Measurements from ENCODE around the gene EFCC1.
"Not testable (repeated sequence)": the region's sequence is repeated elsewhere in the genome, so short reads cannot be mapped to it uniquely, and the experiment has no call there.

EFCC1 gene

DNA sequence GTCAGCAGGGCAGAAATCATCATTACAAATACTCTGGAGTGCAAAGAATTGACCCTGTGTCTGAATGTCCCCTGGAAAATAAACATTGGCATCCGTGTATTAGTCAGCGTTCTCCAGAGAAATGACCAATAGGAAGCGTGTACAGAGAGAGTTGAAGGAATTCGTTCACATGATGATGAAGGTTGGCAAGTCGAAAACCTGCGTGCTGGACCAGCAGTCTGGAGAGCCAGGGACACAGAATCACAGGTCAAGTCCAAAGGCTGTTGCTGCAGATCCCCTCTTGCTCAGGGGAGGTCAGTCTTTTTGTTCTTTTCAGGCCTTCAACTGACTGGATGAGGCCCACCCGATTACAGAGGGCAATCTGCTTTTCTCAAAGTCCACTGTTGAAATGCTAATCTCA lies 76.1 kb downstream of the EFCC1 start:
- no peak for DNase-seq (ENCODE audit: low read depth in 2 of 2)

DNA sequence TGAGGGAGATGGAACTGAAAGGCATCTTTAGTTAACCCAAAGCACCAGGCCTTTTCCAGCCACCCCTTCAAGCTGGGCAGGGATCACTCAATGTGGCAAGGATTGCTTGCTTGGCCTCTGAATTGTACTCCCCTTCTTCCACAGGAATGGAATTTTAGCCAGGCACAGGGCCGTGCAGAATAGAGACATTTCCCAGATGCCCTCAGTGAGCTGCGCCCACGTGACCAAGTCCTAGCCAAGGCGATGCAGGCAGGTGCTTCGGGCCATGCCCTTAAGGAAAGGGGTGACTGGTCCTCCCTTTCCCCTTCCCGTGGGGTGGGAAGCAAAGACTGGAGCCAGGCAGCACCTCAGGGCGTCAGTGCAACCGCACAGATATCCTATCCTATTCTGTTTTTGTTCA lies 77.4 kb downstream of the EFCC1 start:
- DNase-seq (ENCODE audit: low read depth in 2 of 2) = no peak

- DNase-seq (ENCODE audit: low read depth in 2 of 2) = no peak
Observed at GRCh38 chr3:129081503-129081902, 80.4 kb downstream of the EFCC1 start.

GRCh38 chr3:129082026-129082425 lies 80.9 kb downstream of the EFCC1 start:
- no peak for DNase-seq (ENCODE audit: low read depth in 2 of 2)

GRCh38 chr3:129084501-129084900 lies 83.4 kb downstream of the EFCC1 start:
- DNase-seq (ENCODE audit: low read depth in 2 of 2) = no peak

- DNase-seq (ENCODE audit: low read depth in 2 of 2) = no peak
Observed at GRCh38 chr3:129085165-129085715, 84.1 kb downstream of the EFCC1 start.

- no peak for DNase-seq (ENCODE audit: low read depth in 2 of 2)
Observed at GRCh38 chr3:129085818-129086217, 84.7 kb downstream of the EFCC1 start.

DNA sequence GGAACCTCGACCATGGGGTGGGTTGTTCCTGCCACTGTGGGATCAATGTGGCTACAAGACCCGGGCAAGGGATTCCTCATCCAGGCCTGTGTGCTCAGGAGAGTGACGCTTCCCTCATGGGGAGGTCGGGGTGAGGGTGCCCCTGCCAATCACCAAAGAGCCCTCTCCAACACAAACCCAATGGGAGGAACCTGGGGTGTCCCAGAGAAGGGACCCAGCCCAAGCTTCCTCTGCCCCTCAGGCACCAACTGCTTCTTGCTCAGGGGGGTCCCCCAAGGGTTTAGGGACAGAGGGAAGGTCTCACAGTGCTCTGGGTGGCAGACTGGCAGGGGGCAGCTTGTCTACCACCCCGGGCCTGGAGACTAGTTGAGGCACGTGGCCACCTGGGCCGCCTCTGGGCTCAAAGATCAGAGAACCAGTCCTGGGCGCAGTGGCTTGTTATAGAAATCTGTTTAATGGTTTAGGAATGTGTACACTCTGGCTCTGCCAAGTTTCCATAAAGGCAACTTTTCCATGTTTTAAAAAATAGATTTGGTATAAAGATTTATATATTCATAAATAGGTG lies 86.1 kb downstream of the EFCC1 start:
- no peak for DNase-seq (ENCODE audit: low read depth in 2 of 2)

- not testable (repeated sequence) for DNase-seq (ENCODE audit: low read depth in 2 of 2)
Observed at GRCh38 chr3:129087904-129088303, 86.8 kb downstream of the EFCC1 start.

DNA sequence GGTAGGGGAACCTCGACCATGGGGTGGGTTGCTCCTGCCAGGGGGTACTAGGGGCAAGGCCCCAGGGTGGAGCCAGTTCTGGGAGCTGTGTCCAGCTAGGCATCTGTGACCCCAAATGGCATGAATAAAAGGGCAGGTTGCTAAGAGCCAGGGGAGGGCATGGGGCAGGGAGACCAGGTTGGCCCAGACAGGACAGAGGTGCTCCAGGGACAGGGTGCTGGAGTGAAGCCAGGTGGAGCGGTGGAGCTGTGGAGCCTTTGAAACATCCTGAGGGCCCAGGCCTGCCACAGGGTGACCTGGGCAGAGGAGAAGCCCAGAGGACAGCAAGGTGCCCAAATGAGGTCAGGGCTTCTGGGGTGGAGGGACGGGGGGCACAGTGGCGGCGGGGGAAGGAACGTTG lies 87.2 kb downstream of the EFCC1 start:
- DNase-seq (ENCODE audit: low read depth in 2 of 2) = not testable (repeated sequence)
